H9 (cell line): Measurements from ENCODE around the gene SREBF2. TPM values are rescaled to one million over a fixed set of nuclear protein-coding genes. Genes with fewer than 3 reads are reported as not detected.

Experiments used
- DNase-seq: peaks from one replicate; pipeline ENCODE4 v3.0.0-alpha.2; 2017
- H2AFZ ChIP-seq: one replicate; pipeline ENCODE4 v1.6.1; 2013; ENCODE audit warnings: mild to moderate bottlenecking, low read length, control low read depth, moderate library complexity
- H2AK5ac ChIP-seq: 2 replicates; pipeline ENCODE4 v1.6.1; 2013; ENCODE audit warnings: low read length, control low read depth, mixed read lengths; ENCODE audit not compliant: insufficient read length
- H2BK120ac ChIP-seq: one replicate; pipeline ENCODE4 v1.6.1; 2013; ENCODE audit warnings: low read depth, mild to moderate bottlenecking, low read length, control low read depth, inconsistent platforms; ENCODE audit not compliant: poor library complexity, severe bottlenecking
- H2BK12ac ChIP-seq: 2 replicates; pipeline ENCODE4 v1.6.1; 2013; ENCODE audit warnings: low read length, control low read depth, mixed read lengths, low read depth; ENCODE audit not compliant: insufficient read length
- H2BK15ac ChIP-seq: 2 replicates; pipeline ENCODE4 v1.6.1; 2013; ENCODE audit warnings: low read depth, low read length, control low read depth
- H2BK20ac ChIP-seq: one replicate; pipeline ENCODE4 v1.6.1; 2013; ENCODE audit warnings: low read depth, mild to moderate bottlenecking, low read length, control low read depth, inconsistent platforms; ENCODE audit not compliant: poor library complexity, severe bottlenecking
- H2BK5ac ChIP-seq: 2 replicates; pipeline ENCODE4 v1.6.1; 2013; ENCODE audit warnings: low read length, control low read depth, mixed read lengths; ENCODE audit not compliant: insufficient read length
- H3K14ac ChIP-seq: 2 replicates; pipeline ENCODE4 v1.6.1; 2013; ENCODE audit warnings: low read length, control low read depth; ENCODE audit not compliant: insufficient read depth
- H3K18ac ChIP-seq: 2 replicates; pipeline ENCODE4 v1.6.1; 2013; ENCODE audit warnings: low read depth, mild to moderate bottlenecking, mixed read lengths, low read length, control low read depth; ENCODE audit not compliant: insufficient read length
- H3K23ac ChIP-seq: 2 replicates; pipeline ENCODE4 v1.6.1; 2013; ENCODE audit warnings: low read length, control low read depth, mixed read lengths, low read depth; ENCODE audit not compliant: insufficient read length
- H3K23me2 ChIP-seq: 2 replicates; pipeline ENCODE4 v1.6.1; 2013; ENCODE audit warnings: low read depth, mild to moderate bottlenecking, mixed read lengths, low read length, control low read depth; ENCODE audit not compliant: insufficient read length, poor library complexity, severe bottlenecking
- H3K27ac ChIP-seq: 2 replicates; pipeline ENCODE4 v1.5.1; 2013; ENCODE audit warnings: low read length, control low read depth, mixed read lengths, low read depth; ENCODE audit not compliant: insufficient read length
- H3K27me3 ChIP-seq: 2 replicates; pipeline ENCODE4 v1.6.1; 2013; ENCODE audit warnings: low read length, control low read depth, inconsistent platforms; ENCODE audit not compliant: insufficient read depth
- H3K4ac ChIP-seq: 2 replicates; pipeline ENCODE4 v1.6.1; 2013; ENCODE audit warnings: low read depth, mild to moderate bottlenecking, control low read depth, inconsistent platforms, low read length, moderate library complexity
- H3K4me1 ChIP-seq: 2 replicates; pipeline ENCODE4 v1.6.1; 2013; ENCODE audit warnings: low read length, control low read depth, inconsistent platforms; ENCODE audit not compliant: insufficient read depth
- H3K4me2 ChIP-seq: 2 replicates; pipeline ENCODE4 v1.6.1; 2013; ENCODE audit warnings: low read length, control low read depth, mixed read lengths; ENCODE audit not compliant: insufficient read length, insufficient read depth
- H3K56ac ChIP-seq: 2 replicates; pipeline ENCODE4 v1.6.1; 2013; ENCODE audit warnings: low read depth, mild to moderate bottlenecking, mixed read lengths, low read length, control low read depth; ENCODE audit not compliant: insufficient read length
- H3K79me1 ChIP-seq: 2 replicates; pipeline ENCODE4 v1.6.1; 2013; ENCODE audit warnings: low read depth, mild to moderate bottlenecking, moderate library complexity, low read length, control low read depth, inconsistent platforms; ENCODE audit not compliant: insufficient read depth, poor library complexity, severe bottlenecking
- H3K79me2 ChIP-seq: 2 replicates; pipeline ENCODE4 v1.6.1; 2013; ENCODE audit warnings: low read length, control low read depth, inconsistent platforms; ENCODE audit not compliant: insufficient read depth
- H3K9ac ChIP-seq: 2 replicates; pipeline ENCODE4 v1.6.1; 2013; ENCODE audit warnings: low read length, control low read depth, mixed read lengths; ENCODE audit not compliant: insufficient read length; ENCODE audit errors: extremely low read depth
- H3K9me3 ChIP-seq: one replicate; pipeline ENCODE4 v1.6.1; 2013; ENCODE audit warnings: low read depth, low read length, inconsistent platforms; ENCODE audit not compliant: control insufficient read depth
- H3T11ph ChIP-seq: one replicate; pipeline ENCODE4 v1.6.1; 2013; ENCODE audit warnings: mild to moderate bottlenecking, low read length, control low read depth, inconsistent platforms
- H4K20me1 ChIP-seq: one replicate; pipeline ENCODE4 v1.6.1; 2013; ENCODE audit not compliant: control insufficient read depth, insufficient read length, insufficient read depth
- H4K5ac ChIP-seq: 2 replicates; pipeline ENCODE4 v1.6.1; 2013; ENCODE audit warnings: low read depth, mild to moderate bottlenecking, mixed read lengths, low read length, control low read depth; ENCODE audit not compliant: insufficient read length
- H4K8ac ChIP-seq: replicated peaks from 2 replicates; pipeline ENCODE4 v1.6.1; 2013; ENCODE audit warnings: low read length, control low read depth, mixed read lengths, low read depth; ENCODE audit not compliant: insufficient read length
- H4K91ac ChIP-seq: 2 replicates; pipeline ENCODE4 v1.6.1; 2013; ENCODE audit warnings: low read depth, mild to moderate bottlenecking, moderate library complexity, mixed read lengths, low read length, control low read depth; ENCODE audit not compliant: insufficient read length
- H3K27ac Mint-ChIP-seq, 3 experiments: 2 replicates in 2 of 3; 3 replicates in 1 of 3; pipeline ENCODE4 v1.8.0; 2020 to 2021; ENCODE audit warnings: mixed read lengths in 3 of 3, mild to moderate bottlenecking in 1 of 3, moderate library complexity in 1 of 3
- H3K27me3 Mint-ChIP-seq: 2 replicates; pipeline ENCODE4 v1.8.0; 2021; ENCODE audit warnings: low read depth, mild to moderate bottlenecking, moderate library complexity, mixed read lengths
- H3K36me3 Mint-ChIP-seq, 3 experiments: 2 replicates in 2 of 3; 3 replicates in 1 of 3; pipeline ENCODE4 v1.8.0; 2020 to 2021; ENCODE audit warnings: low read depth in 3 of 3, mixed read lengths in 3 of 3; ENCODE audit not compliant: insufficient read depth in 1 of 3
- H3K4me1 Mint-ChIP-seq, 2 experiments: 2 replicates each; pipeline ENCODE4 v1.8.0; 2020; ENCODE audit warnings: mixed read lengths in 2 of 2
- H3K4me3 Mint-ChIP-seq, 2 experiments: 2 replicates in 1 of 2; 3 replicates in 1 of 2; pipeline ENCODE4 v1.8.0; 2020 to 2021; ENCODE audit warnings: mild to moderate bottlenecking in 2 of 2, mixed read lengths in 2 of 2, moderate library complexity in 1 of 2
- H3K9me3 Mint-ChIP-seq, 2 experiments: 2 replicates in 1 of 2; 3 replicates in 1 of 2; pipeline ENCODE4 v1.8.0; 2020; ENCODE audit warnings: mild to moderate bottlenecking in 2 of 2, mixed read lengths in 2 of 2, moderate library complexity in 1 of 2
- WGBS: extraction: QIAGEN DNeasy Blood & Tissue Kit; methylation state at CpG from one replicate; pipeline ENCODE4 v1.1.7; 2013; ENCODE audit warnings: missing lambda C conversion rate, low lambda C conversion rate, mixed read lengths; ENCODE audit not compliant: insufficient read length; ENCODE audit errors: extremely low coverage; 5-methylcytosine and 5-hydroxymethylcytosine counted together
- total RNA-seq: library from RNA; stranded (reverse); gene quantifications from 2 replicates; pipeline ENCODE4 v1.2.1, GENCODE V29; 2021
- TF ChIP-seq, protein P1 (sequence below): fragments of 200-600 bp; sonication (generic); conservative IDR thresholded peaks from 3 replicates; pipeline ENCODE4 v1.8.0; 2021; ENCODE audit warnings: antibody characterized with exemption, mild to moderate bottlenecking

SREBF2 gene
- total RNA-seq, 1 experiment from 2014 or later, result 146 TPM

DNA sequence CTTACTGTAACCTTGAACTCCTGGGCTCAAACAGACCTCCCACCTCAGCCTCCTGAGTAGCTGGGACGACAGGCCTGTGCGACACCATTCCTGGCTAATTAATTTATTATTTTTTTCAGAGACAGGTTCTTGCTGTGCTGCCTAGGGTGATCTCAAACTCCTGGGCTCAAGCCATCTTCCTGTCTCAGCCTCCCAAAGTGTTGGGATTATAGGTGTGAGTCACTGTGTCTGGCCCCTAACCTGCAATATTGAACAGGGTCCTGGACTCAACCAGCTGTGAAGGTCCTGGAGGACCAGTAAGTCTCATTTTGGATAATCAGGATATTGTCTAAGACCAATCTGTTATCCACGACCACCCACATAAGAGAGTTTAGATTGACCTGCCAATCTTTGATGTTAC is 17.2 kb upstream of the SREBF2 start:
- no peak overlapping the region for H3K4me3 Mint-ChIP-seq
- no peaks in the 10 kb centered on the region for H3K27me3 Mint-ChIP-seq

More for the DNA sequence above, 17.2 kb upstream of the SREBF2 start:
- Histone ChIP-seq H3K23ac (no peak overlapping the region), H3T11ph (no peak overlapping the region), H3K23me2 (no peaks in the 10 kb centered on the region), H3K4me1 (no peaks in the 10 kb centered on the region), H4K5ac (no peak overlapping the region), H3K4me2 (no peak overlapping the region), H3K9me3 (no peaks in the 10 kb centered on the region), H3K27ac (no peak overlapping the region), H2BK15ac (no peak overlapping the region), H4K91ac (no peak overlapping the region), H2BK5ac (no peak overlapping the region), H2BK12ac (no peak overlapping the region), H3K4ac (no peak overlapping the region), H2BK120ac (no peak overlapping the region), H3K56ac (no peak overlapping the region), H3K9ac (no peak overlapping the region), H2AK5ac (no peak overlapping the region), H2BK20ac (no peak overlapping the region), H3K18ac (no peak overlapping the region), H4K20me1 (no peaks in the 10 kb centered on the region), H4K8ac (no peak overlapping the region), H3K79me2 (no peaks in the 10 kb centered on the region), H3K79me1 (no peaks in the 10 kb centered on the region), H3K14ac (no peak overlapping the region), H2AFZ (no peak overlapping the region), H3K27me3 (no peaks in the 10 kb centered on the region)
- no peak for DNase-seq
- Mint-ChIP-seq H3K36me3 (peaks cover 9 to 58% (median 36%) of the 10 kb centered on the region in 3 experiments), H3K4me1 (peaks cover 0 to 2% of the 10 kb centered on the region in 2 experiments; a peak in 1 of 4 replicates), H3K27ac (no peak overlapping the region), H3K9me3 (no peaks in the 10 kb centered on the region)
- no CpG with 5 or more reads among the region's 3 CpGs for WGBS
- TF ChIP-seq, protein P1, sequence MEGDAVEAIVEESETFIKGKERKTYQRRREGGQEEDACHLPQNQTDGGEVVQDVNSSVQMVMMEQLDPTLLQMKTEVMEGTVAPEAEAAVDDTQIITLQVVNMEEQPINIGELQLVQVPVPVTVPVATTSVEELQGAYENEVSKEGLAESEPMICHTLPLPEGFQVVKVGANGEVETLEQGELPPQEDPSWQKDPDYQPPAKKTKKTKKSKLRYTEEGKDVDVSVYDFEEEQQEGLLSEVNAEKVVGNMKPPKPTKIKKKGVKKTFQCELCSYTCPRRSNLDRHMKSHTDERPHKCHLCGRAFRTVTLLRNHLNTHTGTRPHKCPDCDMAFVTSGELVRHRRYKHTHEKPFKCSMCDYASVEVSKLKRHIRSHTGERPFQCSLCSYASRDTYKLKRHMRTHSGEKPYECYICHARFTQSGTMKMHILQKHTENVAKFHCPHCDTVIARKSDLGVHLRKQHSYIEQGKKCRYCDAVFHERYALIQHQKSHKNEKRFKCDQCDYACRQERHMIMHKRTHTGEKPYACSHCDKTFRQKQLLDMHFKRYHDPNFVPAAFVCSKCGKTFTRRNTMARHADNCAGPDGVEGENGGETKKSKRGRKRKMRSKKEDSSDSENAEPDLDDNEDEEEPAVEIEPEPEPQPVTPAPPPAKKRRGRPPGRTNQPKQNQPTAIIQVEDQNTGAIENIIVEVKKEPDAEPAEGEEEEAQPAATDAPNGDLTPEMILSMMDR, result no peak
